22Rv1 (cell line): ENCODE measurements around the gene SLC44A2.

ENCODE experiments used
- ZFX ChIP-seq: fragments of 450-650 bp; IDR thresholded peaks from 2 replicates; pipeline ENCODE4 v1.6.1; 2017; ENCODE audit warnings: antibody characterized with exemption, borderline replicate concordance
- TF ChIP-seq, protein P1 (sequence below): fragments of 450-650 bp; IDR thresholded peaks from 2 replicates; pipeline ENCODE4 v1.5.1; 2017; ENCODE audit warnings: mild to moderate bottlenecking

DNA sequence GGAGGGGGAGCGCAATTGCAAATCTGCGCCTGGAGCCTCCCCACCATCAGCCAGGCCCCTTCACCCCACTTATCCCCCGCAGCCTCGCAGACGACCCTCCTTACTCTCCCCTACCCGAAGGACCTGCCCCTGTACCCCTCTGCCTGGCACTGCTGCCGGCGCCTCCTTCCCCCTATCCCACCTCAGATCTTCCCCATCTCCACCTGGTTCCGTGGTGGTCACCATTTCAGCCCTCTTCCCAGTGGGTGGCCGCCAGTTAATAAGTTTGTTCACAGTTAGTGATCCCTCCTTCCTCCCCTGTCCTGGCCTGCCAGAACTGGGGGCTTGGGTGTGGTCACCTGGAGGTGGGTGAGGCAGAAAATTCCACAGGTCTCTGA, 397 bp downstream of the SLC44A2 start:
- TF ChIP-seq, protein P1, sequence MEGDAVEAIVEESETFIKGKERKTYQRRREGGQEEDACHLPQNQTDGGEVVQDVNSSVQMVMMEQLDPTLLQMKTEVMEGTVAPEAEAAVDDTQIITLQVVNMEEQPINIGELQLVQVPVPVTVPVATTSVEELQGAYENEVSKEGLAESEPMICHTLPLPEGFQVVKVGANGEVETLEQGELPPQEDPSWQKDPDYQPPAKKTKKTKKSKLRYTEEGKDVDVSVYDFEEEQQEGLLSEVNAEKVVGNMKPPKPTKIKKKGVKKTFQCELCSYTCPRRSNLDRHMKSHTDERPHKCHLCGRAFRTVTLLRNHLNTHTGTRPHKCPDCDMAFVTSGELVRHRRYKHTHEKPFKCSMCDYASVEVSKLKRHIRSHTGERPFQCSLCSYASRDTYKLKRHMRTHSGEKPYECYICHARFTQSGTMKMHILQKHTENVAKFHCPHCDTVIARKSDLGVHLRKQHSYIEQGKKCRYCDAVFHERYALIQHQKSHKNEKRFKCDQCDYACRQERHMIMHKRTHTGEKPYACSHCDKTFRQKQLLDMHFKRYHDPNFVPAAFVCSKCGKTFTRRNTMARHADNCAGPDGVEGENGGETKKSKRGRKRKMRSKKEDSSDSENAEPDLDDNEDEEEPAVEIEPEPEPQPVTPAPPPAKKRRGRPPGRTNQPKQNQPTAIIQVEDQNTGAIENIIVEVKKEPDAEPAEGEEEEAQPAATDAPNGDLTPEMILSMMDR: no peak
- TF ChIP-seq ZFX: no peak
